A549 (cell line): ENCODE measurements around the gene LAMTOR3.

Experiments used
- CTCF ChIP-seq: fragments of >200 bp; sonication (Bioruptor Twin); formaldehyde crosslinking; IDR thresholded peaks from 3 replicates; pipeline ENCODE4 v1.5.1; 2016
- EHMT2 ChIP-seq: fragments of 200-600 bp; sonication (generic); IDR thresholded peaks from 2 replicates; pipeline ENCODE4 v1.6.1; 2016; ENCODE audit warnings: antibody characterized with exemption, low read depth, mild to moderate bottlenecking, moderate library complexity
- ESRRA ChIP-seq: fragments of 150-350 bp; IDR thresholded peaks from 2 replicates; pipeline ENCODE4 v1.6.1; 2014; ENCODE audit warnings: mild to moderate bottlenecking, low read length, borderline replicate concordance
- JUN ChIP-seq, 2 experiments: fragments of >200 bp; sonication (Bioruptor Twin); formaldehyde crosslinking; IDR thresholded peaks; 2 replicates in 1 of 2; 3 replicates in 1 of 2; pipeline ENCODE4 v1.6.1; 2016 to 2017
- JUNB ChIP-seq: fragments of >200 bp; sonication (Bioruptor Twin); formaldehyde crosslinking; IDR thresholded peaks from 2 replicates; pipeline ENCODE4 v1.6.1; 2016
- NFE2L2 ChIP-seq: fragments of 150-350 bp; conservative IDR thresholded peaks from 2 replicates; pipeline ENCODE4 v1.6.1; 2014; ENCODE audit warnings: low read length
- POLR2A ChIP-seq: IDR thresholded peaks from 2 replicates; pipeline ENCODE4 v1.6.1; 2012; ENCODE audit warnings: mild to moderate bottlenecking, low read length
- RCOR1 ChIP-seq: fragments of 150-350 bp; IDR thresholded peaks from 2 replicates; pipeline ENCODE4 v1.6.1; 2014; ENCODE audit warnings: antibody characterized with exemption, low read length, low read depth
- TF ChIP-seq, protein P1 (sequence below): IDR thresholded peaks from 2 replicates; pipeline ENCODE4 v1.6.1; 2012

DNA sequence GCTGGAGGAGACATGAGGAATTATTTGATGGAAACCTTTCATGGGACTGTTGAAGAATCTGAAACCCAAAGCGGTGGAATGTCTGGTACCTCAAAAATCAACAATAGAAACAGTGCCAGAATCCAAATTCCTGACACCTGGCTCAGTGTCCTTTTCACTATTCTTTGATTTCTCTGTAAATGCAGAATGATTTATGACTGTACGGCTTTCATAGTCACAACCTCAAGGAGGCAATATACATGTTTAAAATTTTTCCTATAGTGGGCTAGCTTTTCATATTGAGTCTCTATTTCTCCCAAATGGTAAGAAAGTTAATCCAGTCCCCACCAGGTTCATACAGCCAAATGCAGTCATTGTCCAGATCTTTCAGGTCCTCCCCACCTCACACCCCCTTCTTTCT lies 58.3 kb downstream of the LAMTOR3 start:
- TF ChIP-seq RCOR1 (no peak), CTCF (no peak), JUN (IDR thresholded peaks at IDR 0.05) (no peak), JUNB (no peak), EHMT2 (no peak), ESRRA (no peak), NFE2L2 (no peak), POLR2A (no peak)
- TF ChIP-seq, protein P1, sequence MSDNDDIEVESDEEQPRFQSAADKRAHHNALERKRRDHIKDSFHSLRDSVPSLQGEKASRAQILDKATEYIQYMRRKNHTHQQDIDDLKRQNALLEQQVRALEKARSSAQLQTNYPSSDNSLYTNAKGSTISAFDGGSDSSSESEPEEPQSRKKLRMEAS: no peak
